Spleen (tissue), 11 donors: ENCODE results near the gene C5AR2. TPM values are rescaled to one million over a fixed set of nuclear protein-coding genes. Genes with fewer than 3 reads are reported as not detected.
"Not testable (repeated sequence)": the region's sequence is repeated elsewhere in the genome, so short reads cannot be mapped to it uniquely, and the experiment has no call there.

Experiments
- DNase-seq: peaks from one replicate; pipeline ENCODE4 v3.0.0-alpha.2; 2020
- H3K27ac ChIP-seq, 8 donors: fragments of 200-600 bp; sonication (generic) in 7 of 8; 1 replicate in 4 of 8; 2 replicates in 4 of 8; pipeline versions ENCODE4 v1.5.0 to v1.8.0; 2016 to 2021; ENCODE audit warnings: inconsistent platforms in 4 of 8, mild to moderate bottlenecking in 4 of 8, moderate library complexity in 1 of 8
- H3K27me3 ChIP-seq, 7 donors: fragments of 200-600 bp; sonication (generic) in 6 of 7; replicated peaks in 1 of 7; 1 replicate in 4 of 7; 2 replicates in 3 of 7; pipeline versions ENCODE4 v1.5.0 to v1.8.0; 2016 to 2021; ENCODE audit warnings: inconsistent platforms in 3 of 7, mild to moderate bottlenecking in 1 of 7
- H3K36me3 ChIP-seq, 6 donors: fragments of 200-600 bp; sonication (generic) in 5 of 6; 1 replicate in 4 of 6; 2 replicates in 2 of 6; pipeline versions ENCODE4 v1.5.0 to v1.8.0; 2016 to 2021; ENCODE audit warnings: inconsistent platforms in 2 of 6
- H3K4me1 ChIP-seq, 6 donors: fragments of 200-600 bp; sonication (generic) in 5 of 6; 1 replicate in 3 of 6; 2 replicates in 3 of 6; pipeline versions ENCODE4 v1.5.0 to v1.8.0; 2016 to 2021; ENCODE audit warnings: inconsistent platforms in 3 of 6
- H3K4me3 ChIP-seq, 8 donors: fragments of 200-600 bp; sonication (generic) in 7 of 8; 1 replicate in 4 of 8; 2 replicates in 4 of 8; pipeline versions ENCODE4 v1.5.0 to v1.8.0; 2016 to 2021; ENCODE audit warnings: inconsistent platforms in 4 of 8, mild to moderate bottlenecking in 4 of 8, moderate library complexity in 2 of 8
- H3K9me3 ChIP-seq, 8 donors: fragments of 200-600 bp; sonication (generic) in 7 of 8; 1 replicate in 4 of 8; 2 replicates in 4 of 8; pipeline versions ENCODE4 v1.5.0 to v1.8.0; 2016 to 2021; ENCODE audit warnings: inconsistent platforms in 4 of 8
- POLR2A ChIP-seq, 3 donors: fragments of 450-650 bp; IDR thresholded peaks; one replicate each; pipeline ENCODE4 v1.5.1; 2017; ENCODE audit warnings: antibody characterized with exemption in 3 of 3, mild to moderate bottlenecking in 1 of 3
- POLR2AphosphoS5 ChIP-seq, 3 donors: sonication (generic); formaldehyde crosslinking; IDR thresholded peaks; one replicate each; pipeline ENCODE4 v1.5.1; 2017; ENCODE audit warnings: antibody characterized with exemption in 3 of 3
- WGBS, 5 donors: extraction: QIAGEN DNeasy Blood & Tissue Kit in 3 of 5; methylation state at CpG; one replicate each; pipeline versions ENCODE4 v1.1.5 to v1.1.7; 2013 to 2018; 5-methylcytosine and 5-hydroxymethylcytosine counted together
- intact Hi-C: fragments of 100-400 bp; cut with DNase I; formaldehyde crosslinking; loops from one replicate; pipeline ENCODE4 v1.15.0; 2023; ENCODE audit warnings: low total_unique reads
- polyA plus RNA-seq, 3 donors: library from polyadenylated mRNA; stranded (reverse); fragments of 200-250 nt; gene quantifications; one replicate each; pipeline ENCODE4 v1.2.1, GENCODE V29; 2013
- total RNA-seq, 7 donors: library from RNA; depleted of rRNA in 3 of 7; stranded (reverse); fragments of >200 nt in 3 of 7; fragmentation: NEBNext Ultra II Directional in 4 of 7; extraction: Animal tissue kit (Norgen Biotek cat#: 25700) in 4 of 7; gene quantifications; one replicate each; pipeline versions ENCODE4 v1.1.0 to v1.2.1, GENCODE V29; 2016 to 2021
- TF ChIP-seq, protein P1 (sequence below), 11 experiments: fragments of 200-600 bp in 7 of 11; fragments of 450-650 bp in 4 of 11; sonication (generic) in 4 of 11; IDR thresholded peaks in 8 of 11; conservative IDR thresholded peaks in 3 of 11; 1 replicate in 7 of 11; 2 replicates in 4 of 11; pipeline versions ENCODE4 v1.4.0 to v1.8.0; 2016 to 2021; ENCODE audit warnings: antibody characterized with exemption in 11 of 11, inconsistent platforms in 4 of 11, mild to moderate bottlenecking in 1 of 11
- donor health status: healthy with polysubstance abuse.
- donor health status: DM: no; HTN: no; CAD: no; lungs with moderate emphysema.
- donor health status: DM: no; HTN: no; CAD: no.
- donor health status: Bipolar disorder and iron deficiency.
- donor health status: healthy.
- donor health status: DM: no; HTN: no; CAD: no.
- donor health status: DM: yes; HTN: yes; CAD: no.

C5AR2 gene
- total and polyA plus RNA-seq, 10 donors, result 1.3 to 55.7 (median 25.3) TPM

GRCh38 chr19:47343194-47343802, 11.3 kb downstream of the C5AR2 start:
- H3K27me3 ChIP-seq, result peaks cover 0 to 3% (median 0%) of the 10 kb centered on the region in 7 donors
- no peak for DNase-seq
- intact Hi-C loops, result no loop called here
- H3K27ac ChIP-seq, result no peak overlapping the region
- no peaks in the 10 kb centered on the region for H3K9me3 ChIP-seq
- WGBS, 5 donors, result 85 to 91% (median 89%) methylated on average over 11 of the region's 11 CpGs
- peaks cover 0 to 40% (median 3%) of the 10 kb centered on the region in 6 donors for H3K36me3 ChIP-seq
- no peak overlapping the region for H3K4me3 ChIP-seq
- H3K4me1 ChIP-seq, result peaks cover 0 to 27% (median 3%) of the 10 kb centered on the region in 6 donors
- no peak for TF ChIP-seq POLR2A (IDR thresholded peaks at IDR 0.05)
- no peak for TF ChIP-seq POLR2AphosphoS5 (IDR thresholded peaks at IDR 0.05)
- TF ChIP-seq, protein P1, sequence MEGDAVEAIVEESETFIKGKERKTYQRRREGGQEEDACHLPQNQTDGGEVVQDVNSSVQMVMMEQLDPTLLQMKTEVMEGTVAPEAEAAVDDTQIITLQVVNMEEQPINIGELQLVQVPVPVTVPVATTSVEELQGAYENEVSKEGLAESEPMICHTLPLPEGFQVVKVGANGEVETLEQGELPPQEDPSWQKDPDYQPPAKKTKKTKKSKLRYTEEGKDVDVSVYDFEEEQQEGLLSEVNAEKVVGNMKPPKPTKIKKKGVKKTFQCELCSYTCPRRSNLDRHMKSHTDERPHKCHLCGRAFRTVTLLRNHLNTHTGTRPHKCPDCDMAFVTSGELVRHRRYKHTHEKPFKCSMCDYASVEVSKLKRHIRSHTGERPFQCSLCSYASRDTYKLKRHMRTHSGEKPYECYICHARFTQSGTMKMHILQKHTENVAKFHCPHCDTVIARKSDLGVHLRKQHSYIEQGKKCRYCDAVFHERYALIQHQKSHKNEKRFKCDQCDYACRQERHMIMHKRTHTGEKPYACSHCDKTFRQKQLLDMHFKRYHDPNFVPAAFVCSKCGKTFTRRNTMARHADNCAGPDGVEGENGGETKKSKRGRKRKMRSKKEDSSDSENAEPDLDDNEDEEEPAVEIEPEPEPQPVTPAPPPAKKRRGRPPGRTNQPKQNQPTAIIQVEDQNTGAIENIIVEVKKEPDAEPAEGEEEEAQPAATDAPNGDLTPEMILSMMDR (IDR thresholded peaks at IDR 0.05 in 8 of 11, conservative IDR thresholded peaks at IDR 0.05 in 3 of 11), result no peak

- Histone ChIP-seq H3K4me1 (peaks cover 0 to 27% (median 9%) of the 10 kb centered on the region in 6 donors), H3K27ac (no peak overlapping the region), H3K9me3 (no peaks in the 10 kb centered on the region), H3K4me3 (no peak overlapping the region), H3K27me3 (peaks cover 0 to 3% (median 0%) of the 10 kb centered on the region in 7 donors), H3K36me3 (peaks cover 0 to 40% (median 3%) of the 10 kb centered on the region in 6 donors)
- 67 to 75% (median 71%) methylated on average over 1 of the region's 1 CpG for WGBS, 5 donors
- no peak for DNase-seq
- intact Hi-C loops, result no loop called here
- TF ChIP-seq, protein P1 (IDR thresholded peaks at IDR 0.05 in 8 of 11, conservative IDR thresholded peaks at IDR 0.05 in 3 of 11), result no peak
- TF ChIP-seq POLR2AphosphoS5 (IDR thresholded peaks at IDR 0.05) (no peak), POLR2A (IDR thresholded peaks at IDR 0.05) (no peak)
These were observed 12.4 kb downstream of the C5AR2 start for GRCh38 chr19:47344425-47344824.

- intact Hi-C loops, H3K9me3 ChIP-seq, DNase-seq, H3K27me3 ChIP-seq, H3K4me3 ChIP-seq: not testable (repeated sequence)
- peak in 1 of 3 donors; percentile 19 for TF ChIP-seq POLR2AphosphoS5 (IDR thresholded peaks at IDR 0.05)
- 91 to 95% (median 95%) methylated on average over 6 of the region's 6 CpGs for WGBS, 5 donors
- Histone ChIP-seq H3K36me3 (peaks cover 0 to 33% (median 1%) of the 10 kb centered on the region in 6 donors), H3K4me1 (peaks cover 3 to 38% (median 23%) of the 10 kb centered on the region in 6 donors), H3K27ac (peak overlapping the region in 1 of 8 donors; percentile 43)
These were observed 14.0 kb downstream of the C5AR2 start for GRCh38 chr19:47346024-47346423.

GRCh38 chr19:47348819-47349795, 17.1 kb downstream of the C5AR2 start, which contains the start of gene DHX34:
DHX34 (plus strand) TSS chr19:47349315; CDS start chr19:47353031, 3,716 bp downstream.
- Histone ChIP-seq H3K4me1 (peaks cover 3 to 66% (median 40%) of the 10 kb centered on the region in 6 donors), H3K27me3 (peaks cover 0 to 3% (median 0%) of the 10 kb centered on the region in 7 donors), H3K36me3 (peaks cover 0 to 26% (median 15%) of the 10 kb centered on the region in 6 donors), H3K27ac (peak within 1 kb of the TSS; percentile 76 to 94 (median 90)), H3K9me3 (no peaks in the 10 kb centered on the region), H3K4me3 (peak within 1 kb of the TSS; percentile 66 to 97 (median 84))
- DNase-seq, result peak; percentile 98
- TF ChIP-seq, protein P1 (IDR thresholded peaks at IDR 0.05 in 8 of 11, conservative IDR thresholded peaks at IDR 0.05 in 3 of 11), result peak; percentile 100
- TF ChIP-seq POLR2A (IDR thresholded peaks at IDR 0.05) (peak in 2 of 3 donors; percentile 31 to 55), POLR2AphosphoS5 (IDR thresholded peaks at IDR 0.05) (peak; percentile 92 to 95 (median 95))
- 4 to 5% (median 4%) methylated on average over 57 to 63 of the region's 63 CpGs for WGBS, 5 donors
- intact Hi-C loops, result no loop called here
